ENCODE results near the gene IFI35. TPM values are rescaled to one million over a fixed set of nuclear protein-coding genes. Genes with fewer than 3 reads are reported as not detected.
"Not testable (repeated sequence)": the region's sequence is repeated elsewhere in the genome, so short reads cannot be mapped to it uniquely, and the experiment has no call there.

Gene IFI35
- total RNA-seq, 1 donor, result 31.5 TPM

DNA sequence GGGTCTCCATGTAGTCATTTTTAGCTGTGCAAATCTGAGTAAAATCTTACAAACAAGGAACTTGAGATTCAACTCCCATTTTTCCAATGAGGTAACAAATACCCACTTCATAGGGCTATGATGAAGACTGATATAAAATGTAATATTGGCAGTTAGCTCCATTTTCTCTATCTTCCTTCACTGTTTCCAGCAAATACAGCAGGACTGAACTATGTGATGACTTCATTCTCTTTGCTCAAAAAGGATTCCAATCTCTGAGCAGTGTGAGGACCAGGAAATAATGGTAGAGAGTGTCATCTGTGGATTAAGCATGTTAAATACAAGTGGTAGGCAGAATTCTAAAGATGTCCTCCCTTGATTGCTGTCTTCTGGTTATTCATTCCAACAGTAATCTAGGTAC is 36.7 kb downstream of the IFI35 start:
- no peak for DNase-seq (ENCODE audit: low read depth)
- TF ChIP-seq, protein P1, sequence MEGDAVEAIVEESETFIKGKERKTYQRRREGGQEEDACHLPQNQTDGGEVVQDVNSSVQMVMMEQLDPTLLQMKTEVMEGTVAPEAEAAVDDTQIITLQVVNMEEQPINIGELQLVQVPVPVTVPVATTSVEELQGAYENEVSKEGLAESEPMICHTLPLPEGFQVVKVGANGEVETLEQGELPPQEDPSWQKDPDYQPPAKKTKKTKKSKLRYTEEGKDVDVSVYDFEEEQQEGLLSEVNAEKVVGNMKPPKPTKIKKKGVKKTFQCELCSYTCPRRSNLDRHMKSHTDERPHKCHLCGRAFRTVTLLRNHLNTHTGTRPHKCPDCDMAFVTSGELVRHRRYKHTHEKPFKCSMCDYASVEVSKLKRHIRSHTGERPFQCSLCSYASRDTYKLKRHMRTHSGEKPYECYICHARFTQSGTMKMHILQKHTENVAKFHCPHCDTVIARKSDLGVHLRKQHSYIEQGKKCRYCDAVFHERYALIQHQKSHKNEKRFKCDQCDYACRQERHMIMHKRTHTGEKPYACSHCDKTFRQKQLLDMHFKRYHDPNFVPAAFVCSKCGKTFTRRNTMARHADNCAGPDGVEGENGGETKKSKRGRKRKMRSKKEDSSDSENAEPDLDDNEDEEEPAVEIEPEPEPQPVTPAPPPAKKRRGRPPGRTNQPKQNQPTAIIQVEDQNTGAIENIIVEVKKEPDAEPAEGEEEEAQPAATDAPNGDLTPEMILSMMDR (IDR thresholded peaks at IDR 0.05; ENCODE audit: insufficient read depth, low read depth, low read length), result no peak
- H3K4me3 ChIP-seq (ENCODE audit: low read depth, low read length), result no peak overlapping the region

- H3K4me3 ChIP-seq (ENCODE audit: low read depth, low read length), result no peak overlapping the region
- no peak for DNase-seq (ENCODE audit: low read depth)
- TF ChIP-seq, protein P1 (IDR thresholded peaks at IDR 0.05; ENCODE audit: insufficient read depth, low read depth, low read length), result no peak
These were observed 37.4 kb downstream of the IFI35 start for GRCh38 chr17:43044024-43044423.

- DNase-seq (ENCODE audit: low read depth), result no peak
These were observed 45.4 kb downstream of the IFI35 start for GRCh38 chr17:43051969-43052368.

DNA sequence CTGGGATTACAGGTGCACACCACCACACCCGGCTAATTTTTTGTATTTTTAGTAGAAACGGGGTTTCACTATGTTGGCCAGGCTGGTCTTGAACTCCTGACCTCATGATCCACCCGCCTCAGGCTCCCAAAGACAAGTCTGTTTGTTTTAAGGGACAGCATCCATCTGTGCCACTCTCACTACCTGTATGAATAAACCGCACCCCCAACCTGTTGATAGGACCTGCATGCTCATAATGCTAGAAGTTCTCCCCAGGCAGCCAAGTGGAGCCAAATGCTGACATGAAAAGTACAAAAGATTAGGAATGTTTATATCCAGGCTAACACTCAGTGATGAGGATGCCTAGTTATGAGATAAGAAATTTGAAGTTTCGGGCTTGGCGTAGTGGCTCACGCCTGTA is 46.4 kb downstream of the IFI35 start:
- H3K4me3 ChIP-seq (ENCODE audit: low read depth, low read length); DNase-seq (ENCODE audit: low read depth): not testable (repeated sequence)

More at GRCh38 chr17:43051969-43052368, 45.4 kb downstream of the IFI35 start:
- TF ChIP-seq, protein P1 (IDR thresholded peaks at IDR 0.05; ENCODE audit: insufficient read depth, low read depth, low read length), result no peak
- no peak overlapping the region for H3K4me3 ChIP-seq (ENCODE audit: low read depth, low read length)

DNA sequence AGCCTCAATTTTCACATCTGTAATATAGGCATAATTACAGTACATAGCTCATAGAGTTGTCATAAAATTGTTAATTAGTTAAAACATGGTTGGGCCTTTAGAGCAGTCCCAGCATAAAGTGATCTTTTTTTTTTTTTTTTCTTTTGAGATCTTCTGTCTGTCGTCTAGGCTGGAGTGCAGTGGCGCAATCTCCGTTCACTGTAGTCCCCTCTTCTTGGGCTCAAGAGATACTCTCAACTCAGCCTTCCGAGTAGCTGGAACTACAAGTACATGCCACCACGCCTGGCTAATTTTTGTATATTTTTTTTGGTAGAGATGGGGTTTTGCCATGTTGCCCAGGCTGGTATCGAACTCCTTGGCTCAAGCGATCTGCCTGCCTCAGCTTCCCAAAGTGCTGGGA is 49.5 kb downstream of the IFI35 start:
- TF ChIP-seq, protein P1 (IDR thresholded peaks at IDR 0.05; ENCODE audit: insufficient read depth, low read depth, low read length), result no peak
- DNase-seq (ENCODE audit: low read depth), result no peak
- no peak overlapping the region for H3K4me3 ChIP-seq (ENCODE audit: low read depth, low read length)

DNA sequence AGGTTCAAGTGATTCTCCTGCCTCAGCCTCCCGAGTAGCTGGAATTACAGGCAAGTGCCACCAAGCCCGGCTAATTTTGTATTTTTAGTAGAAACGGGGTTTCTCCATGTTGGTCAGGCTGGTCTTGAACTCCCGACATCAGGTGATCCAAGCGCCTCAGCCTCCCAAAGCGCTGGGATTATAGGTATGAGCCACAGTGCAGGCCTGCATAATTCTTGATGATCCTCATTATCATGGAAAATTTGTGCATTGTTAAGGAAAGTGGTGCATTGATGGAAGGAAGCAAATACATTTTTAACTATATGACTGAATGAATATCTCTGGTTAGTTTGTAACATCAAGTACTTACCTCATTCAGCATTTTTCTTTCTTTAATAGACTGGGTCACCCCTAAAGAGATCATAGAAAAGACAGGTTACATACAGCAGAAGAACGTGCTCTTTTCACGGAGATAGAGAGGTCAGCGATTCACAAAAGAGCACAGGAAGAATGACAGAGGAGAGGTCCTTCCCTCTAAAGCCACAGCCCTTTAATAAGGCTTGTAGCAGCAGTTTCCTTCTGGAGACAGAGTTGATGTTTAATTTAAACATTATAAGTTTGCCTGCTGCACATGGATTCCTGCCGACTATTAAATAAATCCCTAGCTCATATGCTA is 56.5 kb downstream of the IFI35 start:
- TF ChIP-seq, protein P1 (IDR thresholded peaks at IDR 0.05; ENCODE audit: insufficient read depth, low read depth, low read length), result no peak
- no peak overlapping the region for H3K4me3 ChIP-seq (ENCODE audit: low read depth, low read length)
- DNase-seq (ENCODE audit: low read depth), result no peak

Small RNA genes lying within 50 kb of the gene (small RNA-seq; reads per million reads assigned to genes)
- not detected for gene AARSD1

Other genes with a start within 250 kb of the IFI35 start
- gene RAMP2, start 245.6 kb upstream of the IFI35 start, total RNA-seq, result not detected in 2 replicates
- 52.2 and 53.1 TPM in 2 replicates for gene VPS25, start 233.3 kb upstream of the IFI35 start, total RNA-seq
- gene WNK4, start 226.2 kb upstream of the IFI35 start, total RNA-seq, result 1.3 and 3.9 TPM in 2 replicates
- gene COA3, start 208.1 kb upstream of the IFI35 start, total RNA-seq, result 52.2 and 66.4 TPM in 2 replicates
- gene CNTD1, start 207.9 kb upstream of the IFI35 start, total RNA-seq, result 0.32 TPM in 1 of 2 replicates, not detected in the other
- gene BECN1, start 182.5 kb upstream of the IFI35 start, total RNA-seq, result 70.2 and 90.2 TPM in 2 replicates
- gene PSME3, start 173.4 kb upstream of the IFI35 start, total RNA-seq, result 102 and 130 TPM in 2 replicates
- gene AOC2, start 162.2 kb upstream of the IFI35 start, total RNA-seq, result 0.43 and 0.64 TPM in 2 replicates
- gene AOC3, start 155.6 kb upstream of the IFI35 start, total RNA-seq, result under 0.01 and 0.32 TPM in 2 replicates
- not detected in 2 replicates for gene G6PC1, start 106.0 kb upstream of the IFI35 start, total RNA-seq
- gene AARSD1, start 42.3 kb upstream of the IFI35 start, total RNA-seq, result 16.0 and 16.8 TPM in 2 replicates
- 1.3 TPM in 2 replicates for gene PTGES3L, start 26.7 kb upstream of the IFI35 start, total RNA-seq
- 9.3 and 11.2 TPM in 2 replicates for gene RUNDC1, start 26.2 kb upstream of the IFI35 start, total RNA-seq
- 1,005 and 1,254 TPM in 2 replicates for gene RPL27, start 8.4 kb upstream of the IFI35 start, total RNA-seq
- gene VAT1, start 15.6 kb downstream of the IFI35 start, total RNA-seq, result 207 and 320 TPM in 2 replicates
- 0.97 and 1.3 TPM in 2 replicates for gene RND2, start 18.4 kb downstream of the IFI35 start, total RNA-seq
- gene BRCA1, start 118.6 kb downstream of the IFI35 start, total RNA-seq, result 11.9 and 16.8 TPM in 2 replicates
- 79.9 and 135 TPM in 2 replicates for gene NBR1, start 164.4 kb downstream of the IFI35 start, total RNA-seq
- gene TMEM106A, start 205.1 kb downstream of the IFI35 start, total RNA-seq, result 11.0 and 11.7 TPM in 2 replicates
- gene CCDC200, start 221.8 kb downstream of the IFI35 start, total RNA-seq, result not detected in 2 replicates
- gene RNU2-1, start 227.2 kb downstream of the IFI35 start, total RNA-seq, result not detected in 2 replicates